Hepatocyte (in vitro differentiated cells): ENCODE data around the gene TMEM209.

Experiments
- EZH2 ChIP-seq: fragments of 200-600 bp; sonication (generic); IDR thresholded peaks from 2 replicates; pipeline ENCODE4 v1.6.1; 2016; ENCODE audit warnings: antibody characterized with exemption, mild to moderate bottlenecking, borderline replicate concordance
- EZH2phosphoT487 ChIP-seq: fragments of 200-600 bp; sonication (generic); IDR thresholded peaks from one replicate; pipeline ENCODE4 v1.6.1; 2018; ENCODE audit warnings: antibody characterized with exemption, mild to moderate bottlenecking, low read depth, moderate library complexity; ENCODE audit not compliant: unreplicated experiment, severe bottlenecking
- TF ChIP-seq, protein P1 (sequence below): fragments of 200-600 bp; sonication (generic); IDR thresholded peaks from 2 replicates; pipeline ENCODE4 v1.5.1; 2016; ENCODE audit warnings: antibody characterized with exemption, mild to moderate bottlenecking; ENCODE audit not compliant: poor library complexity

DNA sequence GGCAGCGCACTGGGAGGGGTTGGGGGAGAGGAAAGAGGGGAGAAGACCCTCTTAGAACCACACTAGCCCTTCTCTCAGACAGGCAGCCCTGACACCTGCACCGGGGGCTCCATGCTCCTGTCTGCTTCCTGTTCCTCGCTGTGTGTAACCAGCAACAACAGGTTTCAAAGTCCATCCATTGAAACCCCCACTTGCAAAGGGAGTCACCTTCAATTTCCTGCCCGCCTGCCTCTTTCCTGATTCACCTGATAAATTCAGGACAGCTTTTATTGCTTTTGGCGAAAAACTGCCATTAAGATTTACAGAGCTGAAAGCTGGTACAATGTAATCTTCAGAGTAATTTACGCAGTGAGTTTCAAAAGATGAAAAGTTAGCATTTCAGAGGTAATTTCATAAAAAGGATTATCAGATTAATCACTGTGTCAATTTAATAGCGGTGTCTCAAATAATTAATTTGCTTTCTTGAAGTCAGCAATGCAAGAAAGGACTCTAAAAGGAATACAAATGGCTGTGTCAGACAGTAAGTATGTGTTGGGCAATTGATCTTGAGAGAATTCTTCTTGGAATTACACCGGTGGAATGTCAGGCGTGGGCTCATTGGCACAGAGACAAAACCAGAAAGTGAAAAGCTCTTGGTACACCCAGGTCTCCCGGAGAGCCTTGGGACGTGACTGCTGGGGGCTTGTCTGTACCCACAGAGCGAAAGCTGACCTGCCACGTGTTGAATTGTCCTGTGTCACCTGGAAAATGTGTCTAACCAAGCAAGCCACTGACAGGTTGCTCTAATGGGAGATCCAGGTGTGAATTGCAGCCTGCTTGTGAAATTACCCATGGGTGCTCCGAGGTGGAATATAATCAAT, 60.7 kb downstream of the TMEM209 start:
- TF ChIP-seq, protein P1, sequence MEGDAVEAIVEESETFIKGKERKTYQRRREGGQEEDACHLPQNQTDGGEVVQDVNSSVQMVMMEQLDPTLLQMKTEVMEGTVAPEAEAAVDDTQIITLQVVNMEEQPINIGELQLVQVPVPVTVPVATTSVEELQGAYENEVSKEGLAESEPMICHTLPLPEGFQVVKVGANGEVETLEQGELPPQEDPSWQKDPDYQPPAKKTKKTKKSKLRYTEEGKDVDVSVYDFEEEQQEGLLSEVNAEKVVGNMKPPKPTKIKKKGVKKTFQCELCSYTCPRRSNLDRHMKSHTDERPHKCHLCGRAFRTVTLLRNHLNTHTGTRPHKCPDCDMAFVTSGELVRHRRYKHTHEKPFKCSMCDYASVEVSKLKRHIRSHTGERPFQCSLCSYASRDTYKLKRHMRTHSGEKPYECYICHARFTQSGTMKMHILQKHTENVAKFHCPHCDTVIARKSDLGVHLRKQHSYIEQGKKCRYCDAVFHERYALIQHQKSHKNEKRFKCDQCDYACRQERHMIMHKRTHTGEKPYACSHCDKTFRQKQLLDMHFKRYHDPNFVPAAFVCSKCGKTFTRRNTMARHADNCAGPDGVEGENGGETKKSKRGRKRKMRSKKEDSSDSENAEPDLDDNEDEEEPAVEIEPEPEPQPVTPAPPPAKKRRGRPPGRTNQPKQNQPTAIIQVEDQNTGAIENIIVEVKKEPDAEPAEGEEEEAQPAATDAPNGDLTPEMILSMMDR: no peak
- TF ChIP-seq EZH2: no peak
- no peak for TF ChIP-seq EZH2phosphoT487
